Endothelial cell of umbilical vein (primary cell): ENCODE measurements around the gene TSSK6.

ENCODE experiments used
- CTCF ChIP-seq, 2 donors: IDR thresholded peaks; 1 replicate in 1 of 2; 2 replicates in 1 of 2; pipeline ENCODE4 v1.5.1; 2011; ENCODE audit warnings: low read length in 2 of 2, mild to moderate bottlenecking in 2 of 2, moderate library complexity in 2 of 2, control low read depth in 1 of 2, inconsistent platforms in 1 of 2, low read depth in 1 of 2; ENCODE audit not compliant: insufficient read depth in 1 of 2; ENCODE audit errors: extremely low read depth in 1 of 2
- POLR2A ChIP-seq: IDR thresholded peaks from 2 replicates; pipeline ENCODE4 v1.6.1; 2012; ENCODE audit warnings: low read depth, mild to moderate bottlenecking, control low read depth, low read length
- POLR2AphosphoS5 ChIP-seq: IDR thresholded peaks from 2 replicates; pipeline ENCODE4 v1.6.1; 2012; ENCODE audit warnings: low read depth, mild to moderate bottlenecking, control low read depth, low read length, moderate library complexity; ENCODE audit not compliant: insufficient read depth

- TF ChIP-seq CTCF (IDR thresholded peaks at IDR 0.05; ENCODE audit: extremely low read depth in 1 of 2, insufficient read depth in 1 of 2, low read depth in 1 of 2, low read length in 2 of 2) = no peak
- no peak for TF ChIP-seq POLR2AphosphoS5
- no peak for TF ChIP-seq POLR2A
Observed at GRCh38 chr19:19553670-19554069, 38.3 kb upstream of the TSSK6 start.
